BJ (cell line): Measurements from ENCODE around the gene CERS6. TPM values are rescaled to one million over a fixed set of nuclear protein-coding genes. Genes with fewer than 3 reads are reported as not detected.

Experiments
- CTCF ChIA-PET: fragments of 350-600 bp; formaldehyde crosslinking; extraction: SDS; loops from one replicate; lab custom pipeline; 2021; ENCODE audit warnings: antibody characterized with exemption, inconsistent platforms; lab: Yijun Ruan, JAX
- POLR2A ChIA-PET: fragments of 300-600 bp; sonication (Branson Sonifier 250); formaldehyde crosslinking; extraction: SDS; loops from one replicate; lab custom pipeline; 2021; ENCODE audit warnings: antibody characterized with exemption; lab: Charles Lee
- DNase-seq: peaks from one replicate; pipeline ENCODE4 v3.0.0-alpha.2; 2011; ENCODE audit warnings: low read depth
- H3K27me3 ChIP-seq: 2 replicates; pipeline ENCODE4 v1.6.0; 2011; ENCODE audit warnings: low read length; ENCODE audit not compliant: control insufficient read depth, insufficient read depth
- H3K36me3 ChIP-seq: 2 replicates; pipeline ENCODE4 v1.5.1; 2011; ENCODE audit warnings: low read length; ENCODE audit not compliant: control insufficient read depth, insufficient read depth
- H3K4me3 ChIP-seq: 2 replicates; pipeline ENCODE4 v1.5.1; 2011; ENCODE audit warnings: low read depth, mild to moderate bottlenecking, control low read depth, low read length
- polyA plus RNA-seq: library from polyadenylated mRNA; depleted of rRNA; stranded (reverse); fragments of >200 nt; gene quantifications from 2 replicates; pipeline ENCODE4 v1.2.3, GENCODE V29; 2011; rRNA removed
- small RNA-seq: library from RNA; depleted of rRNA; stranded (forward); fragments of <200 nt; gene quantifications from one replicate; pipeline ENCODE3, GENCODE V24; 2012; ENCODE audit warnings: low replicate concordance, low read depth; ENCODE audit not compliant: insufficient read length
- TF ChIP-seq, protein P1 (sequence below): IDR thresholded peaks from 2 replicates; pipeline ENCODE4 v1.5.1; 2011; ENCODE audit warnings: low read depth, mild to moderate bottlenecking, control low read depth, inconsistent platforms, low read length, moderate library complexity; ENCODE audit not compliant: insufficient read depth

Gene CERS6
- polyA plus RNA-seq, 1 experiment = 1.6 TPM

DNA sequence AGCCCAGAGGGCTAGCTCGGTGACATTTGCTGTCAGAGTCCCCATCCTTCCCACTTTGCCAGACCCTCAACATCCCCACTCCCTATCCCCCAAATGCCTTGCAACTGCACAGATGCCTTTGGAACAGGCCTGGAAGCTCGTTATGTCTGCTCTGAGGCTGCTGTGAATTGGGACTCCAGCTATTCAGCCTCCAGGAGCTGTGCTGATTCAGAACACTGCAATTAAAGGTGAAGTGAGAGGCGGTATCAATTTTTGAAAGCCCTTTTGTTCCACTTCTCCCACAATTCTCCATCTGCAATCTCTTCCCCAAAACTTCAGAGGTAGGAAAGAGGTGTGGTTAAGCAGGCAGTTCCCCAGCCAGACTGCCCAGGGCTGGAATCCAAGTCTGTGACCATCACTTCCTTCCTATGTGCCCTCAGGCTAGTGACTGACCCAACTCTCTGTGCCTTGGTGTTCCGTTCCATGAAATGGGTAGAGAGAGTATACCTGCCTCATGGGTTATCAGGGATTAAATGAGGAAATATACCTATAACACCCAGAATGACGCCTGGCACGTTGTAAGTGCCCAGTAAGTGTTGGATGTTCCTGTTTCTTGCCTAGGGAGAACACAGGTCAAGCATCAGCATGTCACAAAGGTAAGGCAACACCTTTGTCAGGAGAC, 363.9 kb downstream of the CERS6 start:
- DNase-seq = no peak
- ChIA-PET POLR2A (no interaction called here), CTCF (no interaction called here)
- Histone ChIP-seq H3K36me3 (no peaks in the 10 kb centered on the region), H3K4me3 (no peak overlapping the region), H3K27me3 (no peaks in the 10 kb centered on the region)
- TF ChIP-seq, protein P1, sequence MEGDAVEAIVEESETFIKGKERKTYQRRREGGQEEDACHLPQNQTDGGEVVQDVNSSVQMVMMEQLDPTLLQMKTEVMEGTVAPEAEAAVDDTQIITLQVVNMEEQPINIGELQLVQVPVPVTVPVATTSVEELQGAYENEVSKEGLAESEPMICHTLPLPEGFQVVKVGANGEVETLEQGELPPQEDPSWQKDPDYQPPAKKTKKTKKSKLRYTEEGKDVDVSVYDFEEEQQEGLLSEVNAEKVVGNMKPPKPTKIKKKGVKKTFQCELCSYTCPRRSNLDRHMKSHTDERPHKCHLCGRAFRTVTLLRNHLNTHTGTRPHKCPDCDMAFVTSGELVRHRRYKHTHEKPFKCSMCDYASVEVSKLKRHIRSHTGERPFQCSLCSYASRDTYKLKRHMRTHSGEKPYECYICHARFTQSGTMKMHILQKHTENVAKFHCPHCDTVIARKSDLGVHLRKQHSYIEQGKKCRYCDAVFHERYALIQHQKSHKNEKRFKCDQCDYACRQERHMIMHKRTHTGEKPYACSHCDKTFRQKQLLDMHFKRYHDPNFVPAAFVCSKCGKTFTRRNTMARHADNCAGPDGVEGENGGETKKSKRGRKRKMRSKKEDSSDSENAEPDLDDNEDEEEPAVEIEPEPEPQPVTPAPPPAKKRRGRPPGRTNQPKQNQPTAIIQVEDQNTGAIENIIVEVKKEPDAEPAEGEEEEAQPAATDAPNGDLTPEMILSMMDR = no peak

DNA sequence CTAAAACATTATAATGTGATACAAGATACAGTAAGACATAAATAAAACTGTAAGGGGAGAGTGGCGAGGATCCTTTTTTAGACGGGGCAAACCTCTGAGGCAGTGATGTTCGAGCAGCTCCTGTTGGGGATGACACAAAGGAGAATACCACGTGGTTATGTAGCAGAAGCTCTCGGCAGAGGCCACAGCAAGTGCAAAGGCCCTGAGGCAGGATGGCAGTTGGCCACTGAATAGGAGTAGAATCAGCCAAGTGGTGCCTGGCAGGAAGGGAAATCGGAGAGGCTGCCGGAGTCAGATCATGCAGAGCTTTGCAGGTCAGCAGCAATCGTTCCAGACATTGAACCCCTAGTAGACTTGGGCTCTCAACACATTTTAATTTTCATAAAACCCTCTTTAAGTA, 365.5 kb downstream of the CERS6 start:
- CTCF ChIA-PET = no interaction called here
- TF ChIP-seq, protein P1 = no peak

DNA sequence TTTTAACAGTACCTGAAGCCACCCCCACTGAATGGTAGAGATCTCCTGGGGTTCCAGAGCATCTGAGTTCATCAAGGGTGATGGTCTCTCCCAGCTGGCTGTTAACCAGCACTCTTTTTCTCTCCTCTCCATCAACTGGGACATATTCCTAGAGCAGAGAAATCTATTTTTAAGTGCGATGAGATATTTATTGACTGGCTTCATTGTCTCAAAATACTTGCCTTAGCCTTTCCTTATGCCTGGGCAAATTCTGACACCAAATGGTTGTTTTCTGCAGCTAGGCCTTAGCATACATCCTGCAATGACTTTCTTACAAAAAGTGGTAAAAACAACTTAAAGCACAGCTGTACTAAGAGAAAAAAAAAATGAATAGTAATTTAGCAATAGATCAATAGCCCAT, 365.9 kb downstream of the CERS6 start:
- POLR2A ChIA-PET = no interaction called here
- CTCF ChIA-PET = no interaction called here

More for the DNA sequence above, 365.5 kb downstream of the CERS6 start:
- Histone ChIP-seq H3K4me3 (no peak overlapping the region), H3K36me3 (no peaks in the 10 kb centered on the region), H3K27me3 (no peaks in the 10 kb centered on the region)
- POLR2A ChIA-PET = no interaction called here
- DNase-seq = no peak

More for the DNA sequence above, 365.9 kb downstream of the CERS6 start:
- DNase-seq = no peak
- H3K27me3 ChIP-seq = no peaks in the 10 kb centered on the region
- no peaks in the 10 kb centered on the region for H3K36me3 ChIP-seq
- no peak overlapping the region for H3K4me3 ChIP-seq
- TF ChIP-seq, protein P1 = no peak

Small RNAs within 50 kb of the gene (small RNA-seq; reads per million reads assigned to genes)
- gene MIR4774 = not detected
- gene RN7SL813P = not detected
- gene RNU6-766P = not detected

Other genes with a start within 250 kb of the CERS6 start
- 7.6 and 16.9 TPM in 2 replicates for gene STK39, start 208.7 kb upstream of the CERS6 start, polyA plus RNA-seq